Hepatocyte (in vitro differentiated cells): ENCODE results near the gene RBM15B. TPM values are rescaled to one million over a fixed set of nuclear protein-coding genes. Genes with fewer than 3 reads are reported as not detected.

ENCODE experiments used
- DNase-seq: peaks from one replicate; pipeline ENCODE4 v3.0.0-alpha.2; 2016; ENCODE audit warnings: low spot score
- H2AFZ ChIP-seq: fragments of 200-600 bp; sonication (generic); 2 replicates; pipeline ENCODE4 v1.6.0; 2016; ENCODE audit warnings: antibody characterized with exemption, mild to moderate bottlenecking
- H3K27ac ChIP-seq: fragments of 200-600 bp; sonication (generic); 2 replicates; pipeline ENCODE4 v1.5.1; 2016; ENCODE audit warnings: mild to moderate bottlenecking
- H3K27me3 ChIP-seq: fragments of 200-600 bp; sonication (generic); 2 replicates; pipeline ENCODE4 v1.6.1; 2016
- H3K36me3 ChIP-seq: fragments of 200-600 bp; sonication (generic); replicated peaks from 2 replicates; pipeline ENCODE4 v1.5.1; 2016; ENCODE audit warnings: low read depth; ENCODE audit not compliant: insufficient read depth
- H3K4me1 ChIP-seq: fragments of 200-600 bp; sonication (generic); 2 replicates; pipeline ENCODE4 v1.5.1; 2016; ENCODE audit warnings: mild to moderate bottlenecking, moderate library complexity; ENCODE audit not compliant: insufficient read depth
- H3K4me2 ChIP-seq: fragments of 200-600 bp; sonication (generic); 2 replicates; pipeline ENCODE4 v1.6.0; 2016
- H3K4me3 ChIP-seq: fragments of 200-600 bp; sonication (generic); 2 replicates; pipeline ENCODE4 v1.5.1; 2016; ENCODE audit warnings: mild to moderate bottlenecking
- H3K79me2 ChIP-seq: fragments of 200-600 bp; sonication (generic); 2 replicates; pipeline ENCODE4 v1.6.0; 2017; ENCODE audit warnings: mild to moderate bottlenecking
- H3K9me2 ChIP-seq: fragments of 200-600 bp; sonication (generic); replicated peaks from 2 replicates; pipeline ENCODE4 v1.6.0; 2017; ENCODE audit warnings: mild to moderate bottlenecking; ENCODE audit not compliant: insufficient read depth
- H3K9me3 ChIP-seq: fragments of 200-600 bp; sonication (generic); 2 replicates; pipeline ENCODE4 v1.5.1; 2016; ENCODE audit warnings: low read depth, mild to moderate bottlenecking
- H4K20me1 ChIP-seq: fragments of 200-600 bp; sonication (generic); 2 replicates; pipeline ENCODE4 v1.6.0; 2016; ENCODE audit warnings: mild to moderate bottlenecking; ENCODE audit not compliant: insufficient read depth, poor library complexity, severe bottlenecking
- EZH2 ChIP-seq: fragments of 200-600 bp; sonication (generic); IDR thresholded peaks from 2 replicates; pipeline ENCODE4 v1.6.1; 2016; ENCODE audit warnings: antibody characterized with exemption, mild to moderate bottlenecking, borderline replicate concordance
- EZH2phosphoT487 ChIP-seq: fragments of 200-600 bp; sonication (generic); IDR thresholded peaks from one replicate; pipeline ENCODE4 v1.6.1; 2018; ENCODE audit warnings: antibody characterized with exemption, mild to moderate bottlenecking, low read depth, moderate library complexity; ENCODE audit not compliant: unreplicated experiment, severe bottlenecking
- WGBS: methylation state at CpG from one replicate; pipeline ENCODE4 v1.1.6; 2016; ENCODE audit warnings: low lambda C conversion rate; ENCODE audit errors: missing lambda C conversion rate; 5-methylcytosine and 5-hydroxymethylcytosine counted together
- polyA plus RNA-seq: library from polyadenylated mRNA; unstranded; fragments of >200 nt; fragmentation: Nextera tagmentation; extraction: Ambion mirVana; gene quantifications from 2 replicates; pipeline ENCODE4 v1.2.1, GENCODE V29; 2016
- total RNA-seq: library from RNA; depleted of rRNA; stranded (reverse); fragments of >200 nt; gene quantifications from 2 replicates; pipeline ENCODE4 v1.2.3, GENCODE V29; 2014
- TF ChIP-seq, protein P1 (sequence below): fragments of 200-600 bp; sonication (generic); IDR thresholded peaks from 2 replicates; pipeline ENCODE4 v1.5.1; 2016; ENCODE audit warnings: antibody characterized with exemption, mild to moderate bottlenecking; ENCODE audit not compliant: poor library complexity

The RBM15B gene
- total and polyA plus RNA-seq, 2 experiments from 2014 or later = 31.0 to 33.3 TPM

DNA sequence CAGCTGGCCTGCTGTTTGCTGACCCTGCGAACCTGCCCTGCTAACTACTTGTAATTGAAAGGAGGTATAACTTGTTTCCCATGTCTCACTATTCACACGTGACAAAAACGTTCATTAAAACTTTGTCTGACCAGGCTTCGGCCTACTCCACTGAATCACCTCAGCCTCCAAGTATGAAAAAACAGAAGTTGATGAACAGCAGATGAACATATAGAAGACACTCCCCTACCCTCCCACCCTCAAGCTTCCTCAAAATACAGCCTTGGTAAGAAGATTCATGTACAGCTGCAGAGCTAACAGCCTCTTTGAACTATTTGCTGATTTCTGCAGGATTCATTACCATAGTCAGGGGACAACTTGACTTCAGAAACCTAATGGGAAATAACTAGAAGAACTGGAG is 10.7 kb downstream of the RBM15B start:
- H3K9me2 ChIP-seq = no peaks in the 10 kb centered on the region
- no peaks in the 10 kb centered on the region for H3K4me1 ChIP-seq
- H3K79me2 ChIP-seq = peaks cover 2% of the 10 kb centered on the region
- 96% methylated on average over 4 of the region's 4 CpGs for WGBS
- H3K9me3 ChIP-seq = no peaks in the 10 kb centered on the region
- DNase-seq = no peak
- H3K36me3 ChIP-seq = no peaks in the 10 kb centered on the region
- no peak overlapping the region for H3K4me3 ChIP-seq
- H2AFZ ChIP-seq = no peak overlapping the region
- no peaks in the 10 kb centered on the region for H4K20me1 ChIP-seq
- no peak overlapping the region for H3K27ac ChIP-seq
- TF ChIP-seq EZH2phosphoT487 (no peak), EZH2 (no peak)
- TF ChIP-seq, protein P1, sequence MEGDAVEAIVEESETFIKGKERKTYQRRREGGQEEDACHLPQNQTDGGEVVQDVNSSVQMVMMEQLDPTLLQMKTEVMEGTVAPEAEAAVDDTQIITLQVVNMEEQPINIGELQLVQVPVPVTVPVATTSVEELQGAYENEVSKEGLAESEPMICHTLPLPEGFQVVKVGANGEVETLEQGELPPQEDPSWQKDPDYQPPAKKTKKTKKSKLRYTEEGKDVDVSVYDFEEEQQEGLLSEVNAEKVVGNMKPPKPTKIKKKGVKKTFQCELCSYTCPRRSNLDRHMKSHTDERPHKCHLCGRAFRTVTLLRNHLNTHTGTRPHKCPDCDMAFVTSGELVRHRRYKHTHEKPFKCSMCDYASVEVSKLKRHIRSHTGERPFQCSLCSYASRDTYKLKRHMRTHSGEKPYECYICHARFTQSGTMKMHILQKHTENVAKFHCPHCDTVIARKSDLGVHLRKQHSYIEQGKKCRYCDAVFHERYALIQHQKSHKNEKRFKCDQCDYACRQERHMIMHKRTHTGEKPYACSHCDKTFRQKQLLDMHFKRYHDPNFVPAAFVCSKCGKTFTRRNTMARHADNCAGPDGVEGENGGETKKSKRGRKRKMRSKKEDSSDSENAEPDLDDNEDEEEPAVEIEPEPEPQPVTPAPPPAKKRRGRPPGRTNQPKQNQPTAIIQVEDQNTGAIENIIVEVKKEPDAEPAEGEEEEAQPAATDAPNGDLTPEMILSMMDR = no peak
- H3K27me3 ChIP-seq = no peaks in the 10 kb centered on the region
- no peak overlapping the region for H3K4me2 ChIP-seq

DNA sequence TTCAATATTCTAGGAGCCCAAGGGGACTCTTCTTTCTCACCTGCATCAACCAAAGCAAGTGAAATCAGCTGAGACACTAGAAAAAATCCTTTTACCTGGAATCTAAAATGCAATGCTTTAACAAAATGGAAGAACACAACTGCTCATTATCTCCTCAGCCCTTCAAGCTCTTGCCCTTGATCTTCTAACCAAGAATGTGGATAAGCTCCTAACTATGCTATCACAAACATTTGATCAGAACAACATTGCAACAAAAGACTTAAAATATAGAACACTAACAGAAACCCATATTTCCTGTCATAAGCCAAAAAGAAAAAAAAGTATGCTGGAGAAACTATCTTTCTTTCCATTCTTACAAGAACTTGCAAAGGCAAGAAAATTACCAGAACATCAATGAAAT is 12.6 kb downstream of the RBM15B start:
- TF ChIP-seq EZH2 (no peak), EZH2phosphoT487 (no peak)
- TF ChIP-seq, protein P1 = no peak
- DNase-seq = no peak
- no peaks in the 10 kb centered on the region for H3K36me3 ChIP-seq

DNA sequence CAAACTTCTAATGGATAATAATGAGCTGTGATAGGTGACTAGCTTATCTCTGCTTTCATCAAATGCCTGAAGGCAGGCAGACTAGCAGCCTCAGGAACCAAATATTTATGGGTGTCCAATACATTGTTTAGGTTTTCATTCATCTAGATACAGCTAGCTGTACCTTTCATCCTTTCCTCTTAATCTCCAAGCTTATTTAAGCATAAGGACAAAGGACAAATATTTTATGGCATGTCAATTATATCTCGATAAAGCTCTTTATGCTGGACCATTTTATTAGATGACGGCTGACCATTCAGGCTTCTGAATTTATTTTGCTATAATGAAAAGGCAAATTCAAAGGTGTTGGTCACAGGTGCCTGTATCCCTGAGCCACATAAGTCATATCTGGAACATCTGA is 16.9 kb downstream of the RBM15B start:
- Histone ChIP-seq H2AFZ (no peak overlapping the region), H3K36me3 (no peaks in the 10 kb centered on the region), H3K4me2 (no peak overlapping the region), H3K4me1 (no peaks in the 10 kb centered on the region), H3K9me3 (no peaks in the 10 kb centered on the region), H4K20me1 (no peaks in the 10 kb centered on the region), H3K27me3 (no peaks in the 10 kb centered on the region), H3K27ac (no peak overlapping the region), H3K4me3 (no peak overlapping the region), H3K9me2 (no peaks in the 10 kb centered on the region), H3K79me2 (peaks cover 6% of the 10 kb centered on the region)
- no peak for TF ChIP-seq EZH2
- TF ChIP-seq, protein P1 = no peak
- WGBS = 86% methylated on average over 2 of the region's 2 CpGs
- no peak for DNase-seq

More for the DNA sequence above, 12.6 kb downstream of the RBM15B start:
- H3K4me3 ChIP-seq = no peak overlapping the region
- no peaks in the 10 kb centered on the region for H3K9me3 ChIP-seq
- H3K27me3 ChIP-seq = no peaks in the 10 kb centered on the region
- no peaks in the 10 kb centered on the region for H3K4me1 ChIP-seq
- no peak overlapping the region for H3K4me2 ChIP-seq
- H2AFZ ChIP-seq = no peak overlapping the region
- H4K20me1 ChIP-seq = no peaks in the 10 kb centered on the region
- peaks cover 6% of the 10 kb centered on the region for H3K79me2 ChIP-seq
- no peaks in the 10 kb centered on the region for H3K9me2 ChIP-seq
- H3K27ac ChIP-seq = no peak overlapping the region

DNA sequence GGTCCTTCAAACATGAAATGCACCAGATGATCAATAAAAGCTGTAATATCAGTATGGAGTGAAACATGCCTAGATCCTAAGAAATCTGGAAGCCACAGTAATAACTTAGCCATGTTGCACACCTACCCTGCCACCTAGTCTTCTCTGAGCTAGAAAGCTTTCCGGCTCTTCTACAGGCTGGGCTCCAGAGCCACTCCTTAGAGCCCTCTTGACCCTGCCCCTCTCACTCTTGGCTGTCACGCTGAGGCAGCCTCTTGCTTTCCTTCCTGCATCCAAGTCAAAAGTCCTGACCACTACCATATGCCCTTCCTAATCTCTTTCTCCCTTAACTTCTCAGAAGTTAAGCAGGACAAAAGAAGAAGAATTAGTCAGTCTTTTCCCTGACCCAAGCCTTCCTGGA is 17.7 kb downstream of the RBM15B start:
- TF ChIP-seq EZH2phosphoT487 = no peak
- TF ChIP-seq, protein P1 = no peak
- TF ChIP-seq EZH2 = no peak
- Histone ChIP-seq H3K27ac (no peak overlapping the region), H3K36me3 (no peaks in the 10 kb centered on the region), H3K9me2 (no peaks in the 10 kb centered on the region), H3K4me2 (no peak overlapping the region), H3K27me3 (no peaks in the 10 kb centered on the region), H3K4me1 (no peaks in the 10 kb centered on the region), H3K79me2 (peaks cover 6% of the 10 kb centered on the region), H2AFZ (no peak overlapping the region), H3K9me3 (no peaks in the 10 kb centered on the region), H3K4me3 (no peak overlapping the region), H4K20me1 (no peaks in the 10 kb centered on the region)
- 85% methylated on average over 2 of the region's 2 CpGs for WGBS
- no peak for DNase-seq
